NCI-H1694 (cell line): ENCODE results near the gene MRM3.
"Not testable (repeated sequence)": the region's sequence is repeated elsewhere in the genome, so short reads cannot be mapped to it uniquely, and the experiment has no call there.

Source experiments
- DNase-seq: peaks from one replicate; lab custom pipeline; 2025; lab: John Stamatoyannopoulos, UW

MRM3 gene

GRCh38 chr17:796609-797008 is 14.5 kb downstream of the MRM3 start:
- DNase-seq = no peak

GRCh38 chr17:797236-797840 is 15.2 kb downstream of the MRM3 start:
- peak; percentile 80 for DNase-seq

GRCh38 chr17:798246-798645 is 16.1 kb downstream of the MRM3 start:
- peak; percentile 16 for DNase-seq

GRCh38 chr17:799261-799660 is 17.1 kb downstream of the MRM3 start:
- DNase-seq = no peak

GRCh38 chr17:800446-801242 is 18.5 kb downstream of the MRM3 start:
- DNase-seq = no peak

GRCh38 chr17:801660-802059 is 19.5 kb downstream of the MRM3 start:
- DNase-seq = no peak

- DNase-seq = no peak
Observed at GRCh38 chr17:802481-802880, 20.3 kb downstream of the MRM3 start.

- no peak for DNase-seq
Observed at GRCh38 chr17:802901-803881, 21.0 kb downstream of the MRM3 start.

- DNase-seq = no peak
Observed at GRCh38 chr17:804541-805435, 22.6 kb downstream of the MRM3 start.

GRCh38 chr17:805886-806285 is 23.7 kb downstream of the MRM3 start:
- not testable (repeated sequence) for DNase-seq

- DNase-seq = no peak
Observed at GRCh38 chr17:806346-806745, 24.2 kb downstream of the MRM3 start.

GRCh38 chr17:806781-807522 is 24.8 kb downstream of the MRM3 start:
- no peak for DNase-seq

- DNase-seq = no peak
Observed at GRCh38 chr17:807523-808294, 25.6 kb downstream of the MRM3 start.

- no peak for DNase-seq
Observed at GRCh38 chr17:811051-811784, 29.1 kb downstream of the MRM3 start.

GRCh38 chr17:812638-813204 is 30.6 kb downstream of the MRM3 start:
- no peak for DNase-seq

GRCh38 chr17:814371-814770 is 32.2 kb downstream of the MRM3 start:
- no peak for DNase-seq

- DNase-seq = no peak
Observed at GRCh38 chr17:819251-819650, 37.1 kb downstream of the MRM3 start.

- DNase-seq = no peak
Observed at GRCh38 chr17:823501-823902, 41.3 kb downstream of the MRM3 start.

GRCh38 chr17:824378-824777 is 42.2 kb downstream of the MRM3 start:
- DNase-seq = no peak
